Mesothelial cell of epicardium (in vitro differentiated cells): ENCODE measurements around the gene PRR13. TPM values are rescaled to one million over a fixed set of nuclear protein-coding genes. Genes with fewer than 3 reads are reported as not detected.

Source experiments
- DNase-seq, 2 experiments: peaks; one replicate each; pipeline ENCODE4 v3.0.0; 2021; ENCODE audit warnings: low spot score in 2 of 2; ENCODE audit not compliant: unreplicated experiment in 2 of 2
- H3K27ac Mint-ChIP-seq: 2 replicates; pipeline ENCODE4 v1.8.0; 2021; ENCODE audit warnings: mixed read lengths
- H3K27me3 Mint-ChIP-seq: 2 replicates; pipeline ENCODE4 v1.8.0; 2021; ENCODE audit warnings: low read depth, mixed read lengths
- H3K36me3 Mint-ChIP-seq: 2 replicates; pipeline ENCODE4 v1.8.0; 2021; ENCODE audit warnings: mixed read lengths
- H3K4me1 Mint-ChIP-seq: 2 replicates; pipeline ENCODE4 v1.8.0; 2021; ENCODE audit warnings: mixed read lengths
- H3K4me3 Mint-ChIP-seq: 2 replicates; pipeline ENCODE4 v1.8.0; 2021; ENCODE audit warnings: mild to moderate bottlenecking, moderate library complexity, mixed read lengths
- H3K9me3 Mint-ChIP-seq: 2 replicates; pipeline ENCODE4 v1.8.0; 2021; ENCODE audit warnings: mixed read lengths
- total RNA-seq: library from RNA; stranded (reverse); gene quantifications from 3 replicates; pipeline ENCODE4 v1.2.1, GENCODE V29; 2021
- TF ChIP-seq, protein P1 (sequence below): fragments of 200-600 bp; sonication (generic); IDR thresholded peaks from one replicate; pipeline ENCODE4 v1.5.0; 2021; ENCODE audit warnings: antibody characterized with exemption; ENCODE audit not compliant: unreplicated experiment

Gene PRR13
- total RNA-seq, 1 donor from 2014 or later: 76.2 TPM

DNA sequence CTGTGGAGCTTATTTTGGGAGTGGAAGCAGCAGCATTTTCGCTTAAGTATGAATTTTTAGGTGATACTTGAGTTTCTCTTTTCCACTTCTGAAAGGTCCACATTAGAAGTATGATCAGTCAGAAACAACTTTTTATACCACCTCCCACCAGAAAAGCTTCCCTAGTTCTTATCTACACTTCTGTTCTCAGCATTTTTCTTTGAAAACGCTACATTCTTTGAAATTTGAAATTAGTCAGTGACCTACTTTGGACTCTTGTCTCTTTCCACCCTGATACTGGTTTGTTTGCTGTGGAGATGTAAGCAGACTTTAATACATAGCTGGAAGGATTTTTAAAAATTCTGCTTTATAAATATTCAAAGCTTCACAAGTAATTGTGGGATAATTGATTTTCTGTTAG lies 32.5 kb downstream of the PRR13 start:
- Mint-ChIP-seq H3K36me3 (peaks cover 50% of the 10 kb centered on the region), H3K27ac (no peak overlapping the region), H3K27me3 (no peaks in the 10 kb centered on the region), H3K4me1 (peaks cover 4% of the 10 kb centered on the region), H3K9me3 (no peaks in the 10 kb centered on the region), H3K4me3 (no peak overlapping the region)
- TF ChIP-seq, protein P1, sequence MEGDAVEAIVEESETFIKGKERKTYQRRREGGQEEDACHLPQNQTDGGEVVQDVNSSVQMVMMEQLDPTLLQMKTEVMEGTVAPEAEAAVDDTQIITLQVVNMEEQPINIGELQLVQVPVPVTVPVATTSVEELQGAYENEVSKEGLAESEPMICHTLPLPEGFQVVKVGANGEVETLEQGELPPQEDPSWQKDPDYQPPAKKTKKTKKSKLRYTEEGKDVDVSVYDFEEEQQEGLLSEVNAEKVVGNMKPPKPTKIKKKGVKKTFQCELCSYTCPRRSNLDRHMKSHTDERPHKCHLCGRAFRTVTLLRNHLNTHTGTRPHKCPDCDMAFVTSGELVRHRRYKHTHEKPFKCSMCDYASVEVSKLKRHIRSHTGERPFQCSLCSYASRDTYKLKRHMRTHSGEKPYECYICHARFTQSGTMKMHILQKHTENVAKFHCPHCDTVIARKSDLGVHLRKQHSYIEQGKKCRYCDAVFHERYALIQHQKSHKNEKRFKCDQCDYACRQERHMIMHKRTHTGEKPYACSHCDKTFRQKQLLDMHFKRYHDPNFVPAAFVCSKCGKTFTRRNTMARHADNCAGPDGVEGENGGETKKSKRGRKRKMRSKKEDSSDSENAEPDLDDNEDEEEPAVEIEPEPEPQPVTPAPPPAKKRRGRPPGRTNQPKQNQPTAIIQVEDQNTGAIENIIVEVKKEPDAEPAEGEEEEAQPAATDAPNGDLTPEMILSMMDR: no peak
- DNase-seq: no peak

DNA sequence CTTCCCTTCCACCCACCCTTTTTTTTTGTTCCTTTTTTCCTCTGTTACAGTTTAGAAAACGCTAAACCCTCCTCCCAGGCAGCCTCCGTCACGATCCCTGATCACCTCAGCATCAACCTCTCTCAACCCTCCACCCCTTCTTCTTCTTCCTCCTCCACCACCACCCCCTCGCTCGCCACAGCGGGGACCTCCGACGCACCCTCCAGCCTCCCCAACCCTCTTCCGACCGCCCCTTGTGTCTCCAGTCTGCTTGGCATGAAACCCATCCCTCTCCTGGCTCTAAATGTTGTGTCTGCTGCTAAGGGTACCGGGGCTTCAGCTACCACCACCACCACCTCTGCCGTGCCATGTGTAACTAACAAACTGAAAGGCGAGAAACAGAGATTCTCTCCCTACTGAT lies 33.3 kb downstream of the PRR13 start:
- Mint-ChIP-seq H3K27me3 (no peaks in the 10 kb centered on the region), H3K9me3 (no peaks in the 10 kb centered on the region), H3K4me3 (no peak overlapping the region), H3K27ac (peak overlapping the region; percentile 47), H3K36me3 (peaks cover 52% of the 10 kb centered on the region), H3K4me1 (peaks cover 4% of the 10 kb centered on the region)
- no peak for DNase-seq
- TF ChIP-seq, protein P1: no peak

DNA sequence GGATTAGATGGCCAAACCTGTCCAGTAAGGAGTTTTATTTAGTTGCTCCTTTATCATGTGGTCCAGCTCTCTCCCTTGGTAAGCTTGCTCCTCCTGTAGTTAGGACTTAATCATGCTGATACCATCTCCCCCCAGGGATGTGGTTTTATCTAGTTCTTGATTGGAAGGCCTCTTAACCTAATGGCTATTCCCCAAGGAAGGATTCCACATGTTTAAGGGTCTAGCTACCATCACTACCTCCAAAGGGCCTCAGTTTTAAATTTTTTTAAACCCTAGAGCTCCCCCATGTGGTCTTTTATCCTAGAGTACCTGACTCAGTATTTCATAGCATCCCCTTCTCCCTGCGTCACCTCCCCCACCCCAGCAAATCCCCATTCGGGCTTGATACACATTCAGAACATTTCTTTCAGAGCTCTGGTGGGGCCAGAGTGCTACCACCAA lies 35.3 kb downstream of the PRR13 start:
- no peak for DNase-seq
- peak overlapping the region; percentile 34 for H3K27ac Mint-ChIP-seq
- H3K9me3 Mint-ChIP-seq: no peaks in the 10 kb centered on the region
- H3K4me3 Mint-ChIP-seq: no peak overlapping the region
- peaks cover 4% of the 10 kb centered on the region for H3K4me1 Mint-ChIP-seq
- H3K36me3 Mint-ChIP-seq: peaks cover 43% of the 10 kb centered on the region
- TF ChIP-seq, protein P1: no peak
- H3K27me3 Mint-ChIP-seq: no peaks in the 10 kb centered on the region

DNA sequence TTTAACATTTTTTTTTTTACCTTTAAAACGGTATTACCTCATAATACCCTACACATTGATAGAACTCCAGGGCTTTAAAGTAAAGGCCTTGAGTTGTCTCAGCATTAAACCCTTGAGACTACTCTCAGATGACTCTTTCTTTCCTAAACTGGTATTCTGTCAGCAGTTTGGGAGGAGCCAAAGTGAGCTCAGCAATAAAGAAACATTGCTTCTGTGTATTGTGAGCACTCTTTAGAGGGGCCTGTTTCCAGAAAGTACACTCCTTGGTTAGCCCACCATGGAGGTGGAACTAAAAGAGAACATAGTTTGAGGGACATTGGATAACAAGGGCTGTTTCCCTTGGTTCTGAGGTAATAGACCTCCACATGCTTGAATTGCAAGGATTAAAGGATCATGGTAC lies 37.3 kb downstream of the PRR13 start:
- Mint-ChIP-seq H3K4me3 (no peak overlapping the region), H3K27ac (no peak overlapping the region), H3K36me3 (peaks cover 34% of the 10 kb centered on the region), H3K9me3 (no peaks in the 10 kb centered on the region), H3K4me1 (peaks cover 3% of the 10 kb centered on the region), H3K27me3 (no peaks in the 10 kb centered on the region)
- no peak for DNase-seq
- TF ChIP-seq, protein P1: no peak

DNA sequence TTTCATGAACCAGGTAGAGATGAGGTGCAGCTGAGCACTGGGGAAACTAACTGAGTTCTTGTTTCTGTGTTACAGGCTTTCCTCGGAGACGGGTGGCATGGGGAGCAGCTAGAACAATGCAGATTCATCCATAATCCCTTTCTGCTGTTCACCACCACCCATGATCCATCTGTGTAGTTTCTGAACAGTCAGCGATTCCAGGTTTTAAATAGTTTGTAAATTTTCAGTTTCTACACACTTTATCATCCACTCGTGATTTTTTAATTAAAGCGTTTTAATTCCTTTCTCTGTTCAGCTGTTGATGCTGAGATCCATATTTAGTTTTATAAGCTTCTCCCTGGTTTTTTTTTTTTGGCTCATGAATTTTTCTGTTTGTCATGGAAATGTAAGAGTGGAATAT lies 37.8 kb downstream of the PRR13 start:
- Mint-ChIP-seq H3K4me3 (no peak overlapping the region), H3K9me3 (no peaks in the 10 kb centered on the region), H3K4me1 (peaks cover 3% of the 10 kb centered on the region), H3K27me3 (no peaks in the 10 kb centered on the region), H3K27ac (no peak overlapping the region), H3K36me3 (peaks cover 30% of the 10 kb centered on the region)
- TF ChIP-seq, protein P1: no peak
- DNase-seq: no peak
